Measurements from ENCODE around the gene RUVBL2.

Gene RUVBL2

DNA sequence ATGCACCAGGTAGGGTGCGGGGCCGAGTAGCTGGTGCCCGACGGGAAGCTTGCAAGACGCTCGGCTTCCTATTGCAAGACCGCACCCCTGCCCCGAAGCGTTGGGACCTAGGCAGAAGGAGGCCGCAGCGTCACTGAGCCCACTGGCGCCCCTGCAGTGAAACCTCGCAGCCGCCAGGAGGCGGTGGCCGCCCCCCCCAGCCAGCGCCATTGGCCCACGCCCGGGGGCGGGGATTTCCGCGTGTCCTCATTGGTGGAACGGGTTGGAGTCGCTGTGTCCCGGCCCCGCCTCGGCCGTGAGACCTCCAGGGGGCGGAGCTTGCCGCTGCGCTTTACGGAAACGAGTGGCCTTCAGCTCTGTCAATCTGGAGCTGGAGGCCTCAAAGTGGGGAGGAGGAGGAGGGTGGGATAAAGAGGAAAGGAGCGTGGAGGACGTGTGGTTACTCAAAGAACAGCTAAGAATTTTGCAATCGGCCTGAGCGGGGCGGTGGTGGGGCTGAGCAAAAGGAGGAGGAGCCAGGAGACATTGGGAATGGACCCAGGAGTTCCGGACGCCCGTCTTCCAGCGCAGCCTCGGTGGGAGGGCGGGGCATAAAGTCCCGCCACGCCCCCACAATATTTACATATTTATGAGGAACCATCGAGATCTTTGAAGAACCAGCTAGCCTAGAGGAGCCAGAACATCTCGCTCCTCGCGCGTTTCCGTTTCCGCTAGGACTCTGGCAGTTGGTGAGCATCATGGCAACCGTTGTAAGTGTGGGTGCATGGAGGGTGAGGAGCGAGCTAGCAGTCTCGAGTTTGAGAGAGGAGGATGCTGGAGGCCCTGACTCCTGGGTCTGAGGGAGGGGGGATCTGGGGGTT, at the start of gene RUVBL2, which contains the start of gene GYS1:
RUVBL2 (plus strand) TSS at position 713 of the 860 bp plus-strand sequence; CDS start at position 738, 25 bp downstream.
GYS1 (minus strand) TSS at position 135 of the 860 bp plus-strand sequence. CDS start 197 bp downstream, outside the sequence.
- DNase-seq = peak; percentile 98 to 99

DNA sequence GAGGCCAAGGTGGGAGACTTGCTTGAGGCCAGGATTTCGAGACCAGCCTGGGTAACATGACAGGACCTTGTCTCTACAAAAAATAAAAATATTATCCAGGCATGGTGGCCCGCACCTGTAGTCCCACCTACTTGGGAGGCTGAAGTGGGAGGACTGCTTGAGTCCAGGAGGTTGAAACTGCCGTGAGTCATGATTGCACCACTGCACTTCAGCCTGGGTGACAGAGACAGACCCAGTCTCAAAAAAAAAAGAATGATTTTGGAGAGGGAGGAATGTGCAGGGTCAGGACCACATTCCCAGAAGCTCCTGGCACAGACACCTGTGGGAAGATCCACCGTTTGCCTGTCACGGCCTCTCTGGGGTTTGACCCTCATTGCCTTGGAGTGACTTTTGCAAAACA, 48.3 kb upstream of the RUVBL2 start:
- DNase-seq = no peak

DNA sequence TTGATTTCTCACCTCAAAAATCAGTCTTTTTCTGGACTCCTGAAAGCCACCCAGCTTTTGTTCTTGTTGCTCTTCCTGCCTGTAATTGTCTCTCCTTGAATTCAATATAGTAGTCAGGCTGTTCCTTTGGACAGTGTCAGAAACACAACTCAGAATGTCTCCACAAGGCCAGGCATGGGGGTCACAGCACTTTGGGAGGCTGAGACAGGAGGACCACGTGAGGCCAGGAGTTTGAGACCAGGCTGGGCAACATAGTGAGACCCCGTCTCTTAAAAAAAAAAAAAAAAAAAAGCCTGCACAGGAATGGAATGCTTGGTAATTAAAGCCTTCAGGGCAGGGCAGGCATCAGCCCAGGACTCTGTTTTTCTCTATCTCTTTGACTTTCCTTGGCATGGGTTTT, 47.9 kb upstream of the RUVBL2 start:
- no peak for DNase-seq

DNA sequence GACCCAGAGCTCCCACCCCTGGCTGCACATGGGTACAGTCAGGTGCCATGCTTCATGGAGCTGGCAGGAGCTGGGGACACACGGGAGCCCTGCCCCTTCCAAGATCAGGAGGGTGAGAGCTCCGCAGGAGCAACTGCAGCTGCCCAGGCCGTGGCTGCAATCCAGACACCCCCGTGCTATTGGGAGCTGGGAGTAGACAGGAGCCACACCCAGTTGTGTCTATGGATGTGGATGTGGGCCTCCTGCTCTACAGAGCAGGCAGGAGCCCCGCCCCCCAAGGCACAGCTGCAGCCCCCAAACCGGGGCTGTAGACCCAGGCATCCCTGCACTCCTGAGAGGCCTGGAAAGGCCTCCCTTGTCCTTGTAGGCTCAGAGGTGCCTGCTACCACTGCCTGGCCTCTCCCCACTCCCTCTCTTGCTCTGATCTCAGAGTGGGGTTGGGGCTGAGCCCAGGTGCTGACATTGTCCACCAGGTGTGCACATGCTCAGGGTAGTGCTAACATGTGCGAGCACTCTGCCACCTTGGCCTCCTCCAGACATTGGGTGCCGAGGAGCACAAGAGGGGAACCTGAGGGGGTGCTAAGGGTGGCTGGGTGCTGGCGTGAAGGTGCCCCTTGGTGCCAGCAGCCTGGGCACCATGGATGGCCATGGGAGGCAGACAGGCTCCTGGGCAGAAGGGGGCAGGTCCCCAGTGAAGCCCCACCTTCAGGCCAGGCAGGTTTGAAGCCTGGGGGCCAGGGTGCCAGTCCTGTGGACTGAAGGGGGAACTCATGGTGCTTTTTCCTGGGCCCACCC, 47.0 kb upstream of the RUVBL2 start:
- DNase-seq = no peak

GRCh38 chr19:48947258-48947542, 46.5 kb upstream of the RUVBL2 start:
- DNase-seq = no peak

- DNase-seq = no peak
Measured at GRCh38 chr19:48950159-48950558, 43.5 kb upstream of the RUVBL2 start.

GRCh38 chr19:48950830-48951519, 42.7 kb upstream of the RUVBL2 start:
- no peak for DNase-seq

DNA sequence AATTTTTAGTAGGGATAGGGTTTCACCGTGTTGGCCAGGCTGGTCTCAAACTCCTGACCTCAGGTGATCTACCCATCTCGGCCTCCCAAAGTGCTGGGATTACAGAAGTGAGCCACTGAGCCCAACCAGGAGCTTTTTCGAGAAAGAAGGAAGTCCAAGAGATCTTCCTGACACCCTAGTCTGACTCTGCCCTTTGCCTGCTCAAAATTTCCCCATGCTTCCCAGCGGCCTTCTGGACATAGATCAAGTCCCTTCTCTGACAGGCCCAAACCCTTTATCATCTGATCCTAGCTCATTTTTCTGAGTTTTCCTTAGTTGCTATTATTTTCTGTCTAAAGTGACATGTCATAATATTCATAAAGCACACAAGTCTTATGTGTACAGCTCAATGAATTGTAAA, 40.5 kb upstream of the RUVBL2 start:
- DNase-seq = no peak

GRCh38 chr19:48953990-48954594, 39.6 kb upstream of the RUVBL2 start:
- DNase-seq = no peak

DNA sequence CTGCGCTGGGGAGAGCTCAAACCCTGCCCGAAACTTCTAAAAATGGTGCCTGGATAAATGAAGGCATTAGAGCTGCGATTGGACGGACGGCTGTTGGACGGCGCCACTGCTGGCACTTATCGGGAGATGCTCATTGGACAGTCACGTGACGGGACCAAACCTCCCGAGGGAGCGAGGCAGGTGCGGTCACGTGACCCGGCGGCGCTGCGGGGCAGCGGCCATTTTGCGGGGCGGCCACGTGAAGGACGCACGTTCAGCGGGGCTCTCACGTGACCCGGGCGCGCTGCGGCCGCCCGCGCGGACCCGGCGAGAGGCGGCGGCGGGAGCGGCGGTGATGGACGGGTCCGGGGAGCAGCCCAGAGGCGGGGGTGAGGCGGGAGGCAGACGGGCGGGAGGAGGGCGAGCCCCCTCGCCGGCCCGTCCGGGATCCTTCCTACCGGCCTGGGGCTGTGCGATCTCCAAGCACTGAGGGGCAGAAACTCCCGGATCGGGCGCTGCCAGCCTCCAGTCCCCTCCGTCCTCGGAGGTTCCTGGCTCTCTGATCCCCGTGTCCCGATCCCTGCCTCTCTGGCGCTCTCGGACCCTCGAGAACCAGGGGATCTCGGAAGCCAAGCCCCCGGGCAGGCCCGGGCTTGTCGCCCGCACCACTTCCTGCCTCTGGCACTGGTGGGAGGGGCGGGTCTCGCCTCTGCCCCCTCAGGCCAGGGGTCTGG, 38.9 kb upstream of the RUVBL2 start, which contains the start of gene BAX:
BAX (plus strand) TSS at position 281 of the 713 bp plus-strand sequence; CDS start at position 335, 54 bp downstream.
- peak; percentile 78 to 83 for DNase-seq

- DNase-seq = no peak
Measured at GRCh38 chr19:48955308-48955958, 38.3 kb upstream of the RUVBL2 start.

GRCh38 chr19:48958006-48958405, 35.7 kb upstream of the RUVBL2 start:
- no peak for DNase-seq

DNA sequence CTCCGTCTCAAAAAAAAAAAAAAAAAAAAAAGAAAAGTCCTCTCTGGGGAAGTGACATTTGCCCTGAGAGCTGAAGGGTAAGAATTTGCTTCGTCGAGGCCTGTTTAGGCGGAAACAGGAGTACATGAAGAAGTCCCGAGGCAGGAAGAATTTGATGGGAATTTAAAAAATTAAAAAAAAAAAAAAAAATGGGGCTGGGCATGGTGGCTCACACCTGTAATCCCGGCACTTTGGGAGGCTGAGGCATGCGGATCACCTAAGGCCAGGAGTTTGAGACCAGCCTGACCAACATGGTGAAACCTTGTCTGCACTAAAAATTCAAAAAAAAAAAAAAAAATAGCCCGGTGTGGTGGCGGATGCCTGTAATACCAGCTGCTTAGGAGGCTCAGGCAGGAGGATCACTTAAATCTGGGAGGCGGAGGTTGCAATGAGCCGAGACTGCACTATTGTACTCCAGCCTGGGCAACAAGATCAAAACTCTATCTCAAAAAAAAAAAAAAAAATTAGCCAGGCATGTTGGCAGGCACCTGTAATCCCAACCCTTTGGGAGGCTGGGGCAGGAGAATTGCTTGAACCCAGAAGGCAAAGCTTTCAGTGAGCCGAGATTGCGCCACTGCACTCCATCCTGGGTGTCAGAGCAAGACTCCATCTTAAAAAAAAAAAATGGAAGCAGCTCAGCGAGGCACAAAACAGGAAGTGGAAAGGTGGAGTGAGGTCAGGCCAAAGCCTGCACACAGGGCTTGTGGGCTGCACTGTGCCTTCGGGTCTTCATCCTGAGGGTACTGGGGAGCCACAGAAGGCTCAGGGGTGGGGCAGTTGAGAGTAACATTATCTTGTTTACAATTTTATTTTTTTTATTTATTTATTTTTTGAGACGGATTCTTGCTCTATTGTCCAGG, 34.1 kb upstream of the RUVBL2 start:
- DNase-seq = peak; percentile 11

- no peak for DNase-seq
Measured at GRCh38 chr19:48961051-48961649, 32.5 kb upstream of the RUVBL2 start.

GRCh38 chr19:48961673-48962028, 32.0 kb upstream of the RUVBL2 start:
- no peak for DNase-seq

GRCh38 chr19:48962029-48962848, 31.4 kb upstream of the RUVBL2 start:
- peak; percentile 61 to 68 for DNase-seq

DNA sequence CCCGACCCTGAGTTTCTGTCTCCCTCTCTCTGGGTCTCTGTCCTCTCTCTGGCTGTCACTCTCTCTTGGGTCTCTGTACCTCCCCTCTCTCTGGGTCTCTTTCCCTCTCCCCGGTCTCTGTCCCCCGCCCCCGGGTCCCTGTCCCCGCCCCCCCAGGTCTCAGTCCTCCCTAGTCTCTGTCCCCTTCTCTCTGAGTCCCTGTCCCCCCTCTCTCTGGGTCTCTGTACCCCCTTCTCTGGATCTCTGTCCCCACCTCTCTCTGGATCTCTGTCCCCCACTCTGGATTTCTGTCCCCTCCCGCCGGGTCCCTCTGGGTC, 30.9 kb upstream of the RUVBL2 start:
- no peak for DNase-seq

DNA sequence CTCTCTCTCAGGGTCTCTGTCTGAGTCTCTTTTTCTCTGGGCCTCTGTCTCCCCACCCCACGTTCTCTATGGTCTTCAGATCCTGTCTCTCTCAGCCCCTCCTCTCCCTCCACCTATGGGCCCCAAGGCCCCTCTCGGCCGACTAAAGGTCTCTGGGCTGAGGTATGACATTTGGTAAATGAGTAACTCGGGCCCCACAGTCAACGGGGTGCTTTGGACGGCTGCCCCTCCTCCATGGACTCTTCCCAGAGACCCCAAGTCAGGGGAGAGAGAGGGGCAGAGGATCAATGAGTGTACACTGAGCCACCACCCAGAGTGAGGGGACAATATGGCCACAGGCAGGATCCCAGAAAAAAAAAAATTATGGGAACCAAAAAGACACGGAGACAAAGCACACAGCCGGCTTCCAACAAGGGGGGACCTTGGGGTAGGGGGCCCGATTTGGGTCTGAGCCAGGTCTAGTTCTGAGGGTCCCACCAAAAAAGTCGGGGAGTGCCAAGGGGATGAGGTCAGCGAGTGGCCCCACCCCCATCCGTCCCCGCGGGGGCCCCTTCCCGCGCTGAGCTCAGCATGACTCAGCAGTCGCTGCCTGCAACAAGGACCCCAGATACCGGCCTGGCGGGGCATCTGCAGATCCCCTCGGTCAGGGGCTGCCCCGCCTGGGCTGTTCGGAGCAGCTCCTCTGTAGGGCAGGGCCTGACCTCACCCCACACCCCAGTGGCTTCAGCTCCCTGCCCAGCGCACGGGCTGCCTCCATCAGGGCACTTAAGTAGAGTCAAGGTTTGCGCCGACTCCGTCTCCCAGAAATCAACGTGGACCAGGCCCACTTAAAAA, 30.1 kb upstream of the RUVBL2 start:
- DNase-seq = no peak

Data from AML-193 (cell line).